GM10266 (cell line): ENCODE results near the gene PATE2.

Experiments used
- DNase-seq: peaks from one replicate; pipeline ENCODE4 v3.0.0; 2012; ENCODE audit errors: extremely low spot score
- TF ChIP-seq, protein P1 (sequence below): IDR thresholded peaks from 2 replicates; pipeline ENCODE4 v1.5.1; 2012; ENCODE audit warnings: mild to moderate bottlenecking, low read depth; ENCODE audit not compliant: control insufficient read depth, insufficient read depth; ENCODE audit errors: missing control alignments

Gene PATE2

DNA sequence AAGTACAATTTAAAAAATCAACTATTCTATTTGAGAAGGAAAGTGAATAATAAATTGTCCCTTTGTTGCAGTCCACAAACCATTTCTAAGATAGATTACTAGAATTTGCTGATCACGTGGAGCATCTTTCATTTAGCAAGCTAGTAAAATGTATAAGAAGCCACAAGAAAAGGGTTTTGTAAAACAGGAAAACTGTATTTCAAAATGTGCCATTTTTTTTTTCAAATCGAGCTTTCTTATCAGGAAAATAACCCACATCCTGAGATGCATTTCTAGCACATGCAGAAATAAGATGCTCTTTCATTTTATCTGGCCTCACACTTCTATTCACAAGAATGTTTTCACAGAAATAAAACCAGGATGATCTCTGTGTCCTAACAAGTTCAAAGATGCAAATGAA, 6.0 kb upstream of the PATE2 start:
- TF ChIP-seq, protein P1, sequence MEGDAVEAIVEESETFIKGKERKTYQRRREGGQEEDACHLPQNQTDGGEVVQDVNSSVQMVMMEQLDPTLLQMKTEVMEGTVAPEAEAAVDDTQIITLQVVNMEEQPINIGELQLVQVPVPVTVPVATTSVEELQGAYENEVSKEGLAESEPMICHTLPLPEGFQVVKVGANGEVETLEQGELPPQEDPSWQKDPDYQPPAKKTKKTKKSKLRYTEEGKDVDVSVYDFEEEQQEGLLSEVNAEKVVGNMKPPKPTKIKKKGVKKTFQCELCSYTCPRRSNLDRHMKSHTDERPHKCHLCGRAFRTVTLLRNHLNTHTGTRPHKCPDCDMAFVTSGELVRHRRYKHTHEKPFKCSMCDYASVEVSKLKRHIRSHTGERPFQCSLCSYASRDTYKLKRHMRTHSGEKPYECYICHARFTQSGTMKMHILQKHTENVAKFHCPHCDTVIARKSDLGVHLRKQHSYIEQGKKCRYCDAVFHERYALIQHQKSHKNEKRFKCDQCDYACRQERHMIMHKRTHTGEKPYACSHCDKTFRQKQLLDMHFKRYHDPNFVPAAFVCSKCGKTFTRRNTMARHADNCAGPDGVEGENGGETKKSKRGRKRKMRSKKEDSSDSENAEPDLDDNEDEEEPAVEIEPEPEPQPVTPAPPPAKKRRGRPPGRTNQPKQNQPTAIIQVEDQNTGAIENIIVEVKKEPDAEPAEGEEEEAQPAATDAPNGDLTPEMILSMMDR, result no peak
- DNase-seq, result no peak

DNA sequence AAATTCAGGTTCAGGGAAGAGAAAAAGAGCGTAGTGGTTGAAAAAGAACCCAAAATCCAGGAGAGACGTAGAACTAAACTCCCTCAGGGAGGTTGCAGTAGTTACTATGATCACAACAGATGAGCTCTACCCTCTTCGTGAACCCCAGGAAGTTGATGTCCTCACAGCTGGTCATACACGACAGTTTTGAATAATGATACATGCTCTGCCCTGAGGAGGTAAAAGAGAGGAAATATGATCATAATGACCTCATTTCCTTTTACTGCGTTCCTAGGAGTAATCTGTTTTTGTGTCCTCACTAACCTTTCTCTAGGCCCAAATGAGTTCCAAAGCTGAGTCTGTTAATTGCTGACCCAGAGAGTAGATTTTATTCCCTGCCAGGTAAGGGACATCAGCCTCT, 1.3 kb downstream of the PATE2 start:
- no peak for DNase-seq
- TF ChIP-seq, protein P1, result no peak

DNA sequence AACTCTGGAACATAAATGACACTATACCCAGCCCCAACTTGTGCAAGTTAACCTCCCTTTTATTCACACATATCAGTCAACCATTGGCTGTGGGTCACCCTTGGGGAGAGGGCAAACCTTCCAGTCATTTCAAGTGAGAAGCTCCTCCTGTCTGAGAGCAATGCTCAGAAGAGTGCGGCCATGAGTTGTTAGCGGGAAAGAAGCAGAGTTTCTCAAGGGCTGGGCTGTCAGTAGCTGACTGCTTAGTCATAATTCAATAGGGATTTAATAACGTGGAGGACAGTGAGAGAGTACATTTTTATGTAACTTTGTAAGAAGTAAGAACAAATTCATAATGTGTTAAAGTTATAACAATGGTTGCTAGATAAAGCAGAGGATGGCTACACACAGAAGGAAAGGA, 5.1 kb downstream of the PATE2 start:
- no peak for DNase-seq

DNA sequence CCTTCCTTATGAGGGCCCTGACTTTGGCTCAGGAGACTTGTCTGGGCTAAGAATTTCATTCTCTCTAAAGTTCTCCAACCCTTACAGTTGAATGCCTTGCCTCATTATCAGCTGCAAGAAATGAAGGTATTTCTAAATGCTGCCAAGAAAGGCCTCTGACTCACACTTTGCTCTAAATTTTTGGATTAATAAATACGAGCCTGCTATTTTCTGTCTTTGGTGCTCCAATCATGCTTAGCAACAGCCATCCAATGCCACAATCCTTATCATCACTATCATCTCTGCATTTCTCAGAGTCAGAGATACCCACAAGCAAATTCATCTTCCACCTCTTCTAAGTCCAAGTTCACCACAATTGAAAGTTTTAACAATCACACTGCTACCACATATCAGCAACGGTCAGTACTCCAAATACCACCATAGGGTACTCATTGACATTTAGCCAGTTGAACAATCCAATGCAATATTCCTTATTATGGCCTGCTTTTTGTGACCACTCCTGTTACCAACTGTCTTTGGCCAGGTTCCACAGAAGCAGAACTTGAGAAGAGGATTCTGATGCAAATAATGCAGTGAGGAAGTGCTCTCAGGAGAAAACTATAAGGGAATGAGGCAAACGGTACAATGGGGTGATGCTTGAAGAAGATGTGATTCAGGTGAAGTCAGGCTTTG, 5.7 kb downstream of the PATE2 start:
- TF ChIP-seq, protein P1, result no peak
- DNase-seq, result no peak

More for the DNA sequence above, 5.1 kb downstream of the PATE2 start:
- TF ChIP-seq, protein P1, result no peak

DNA sequence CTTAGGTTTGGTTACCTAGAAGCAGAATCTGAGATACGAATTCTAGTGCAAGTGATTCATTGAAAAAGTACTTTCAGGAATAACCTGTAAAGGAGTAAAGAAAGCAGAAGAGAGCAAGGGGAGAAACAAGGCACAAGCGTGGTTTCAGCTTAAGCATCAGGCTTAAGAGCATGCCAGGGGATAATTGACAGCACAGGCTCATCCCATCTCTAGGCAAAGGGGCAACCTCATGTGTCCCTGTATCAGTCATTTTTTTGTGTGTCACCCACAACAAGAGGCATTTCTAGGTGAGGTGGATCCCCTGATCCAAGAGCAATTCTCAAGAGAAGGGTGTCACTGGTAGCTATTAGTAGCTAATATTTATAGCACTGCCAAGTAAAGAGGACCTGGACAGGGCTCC, 8.0 kb downstream of the PATE2 start:
- no peak for DNase-seq
- TF ChIP-seq, protein P1, result no peak

DNA sequence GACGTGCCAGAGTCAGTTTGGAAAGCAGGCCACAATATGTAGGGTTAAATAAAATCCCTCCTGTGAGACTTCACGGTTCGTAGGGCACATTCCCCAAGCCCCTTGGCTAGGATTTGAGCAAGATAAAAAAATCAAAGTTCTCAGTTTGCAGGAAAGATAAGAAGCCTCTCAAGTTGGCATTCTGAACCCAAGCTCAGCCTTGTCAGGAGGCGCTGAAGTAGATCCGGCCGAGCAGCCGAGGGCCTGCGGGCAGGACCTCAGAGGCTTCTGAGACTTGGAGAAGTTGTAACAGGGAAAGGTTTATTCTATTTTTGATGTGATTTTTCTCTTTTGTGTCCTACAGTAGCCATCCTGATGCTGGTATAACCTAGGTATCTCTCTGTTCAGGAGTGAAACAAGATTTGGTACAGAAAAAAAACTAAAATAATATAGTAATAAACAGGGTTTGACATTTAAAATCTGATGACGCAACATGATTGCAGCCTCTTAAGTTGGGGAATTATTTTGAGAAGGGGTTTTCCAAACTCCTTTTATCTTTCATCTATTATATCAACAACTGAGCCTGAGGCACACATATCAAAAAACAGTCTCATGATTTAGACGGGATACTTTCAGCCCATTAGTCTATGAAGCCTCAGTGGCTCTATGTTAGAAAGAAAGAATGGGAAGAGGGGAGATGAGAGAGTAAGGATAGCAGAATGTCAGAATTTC, 10.1 kb downstream of the PATE2 start:
- TF ChIP-seq, protein P1, result no peak
- DNase-seq, result no peak

DNA sequence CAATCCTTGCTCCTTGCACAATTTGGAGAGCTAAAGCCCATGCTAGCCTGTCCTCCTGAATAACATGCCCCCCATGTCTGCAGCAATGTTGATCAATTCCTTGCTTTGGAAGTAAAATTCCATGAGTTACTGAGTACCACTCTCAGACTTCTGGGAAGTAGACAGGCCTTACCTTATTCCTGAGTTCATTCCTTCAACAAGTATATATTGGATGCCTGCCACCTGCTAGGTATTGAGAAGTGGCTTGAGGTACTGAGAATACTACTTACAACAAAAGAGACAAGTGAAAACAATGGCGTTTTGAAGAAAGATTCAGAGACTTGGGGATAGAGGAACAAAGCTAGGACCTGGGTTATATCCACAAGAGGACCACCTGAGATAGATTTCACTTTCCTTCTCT, 12.4 kb downstream of the PATE2 start:
- TF ChIP-seq, protein P1, result no peak
- no peak for DNase-seq
